Stimulated activated CD8-positive, alpha-beta memory T cell treated with anti-CD3 and anti-CD28 coated beads, Interleukin-7, amount 100 ng/mL, for 24 hours (primary cell): ENCODE results near the gene HSPA6.
A peak's percentile ranks its signal among the peaks of the same experiment; 100 is the strongest.
"Not testable (repeated sequence)": the region's sequence is repeated elsewhere in the genome, so short reads cannot be mapped to it uniquely, and the experiment has no call there.

Source experiments
- DNase-seq: peaks from one replicate; pipeline ENCODE4 v3.0.0-alpha.2; 2020; ENCODE audit warnings: low read depth

The HSPA6 gene

DNA sequence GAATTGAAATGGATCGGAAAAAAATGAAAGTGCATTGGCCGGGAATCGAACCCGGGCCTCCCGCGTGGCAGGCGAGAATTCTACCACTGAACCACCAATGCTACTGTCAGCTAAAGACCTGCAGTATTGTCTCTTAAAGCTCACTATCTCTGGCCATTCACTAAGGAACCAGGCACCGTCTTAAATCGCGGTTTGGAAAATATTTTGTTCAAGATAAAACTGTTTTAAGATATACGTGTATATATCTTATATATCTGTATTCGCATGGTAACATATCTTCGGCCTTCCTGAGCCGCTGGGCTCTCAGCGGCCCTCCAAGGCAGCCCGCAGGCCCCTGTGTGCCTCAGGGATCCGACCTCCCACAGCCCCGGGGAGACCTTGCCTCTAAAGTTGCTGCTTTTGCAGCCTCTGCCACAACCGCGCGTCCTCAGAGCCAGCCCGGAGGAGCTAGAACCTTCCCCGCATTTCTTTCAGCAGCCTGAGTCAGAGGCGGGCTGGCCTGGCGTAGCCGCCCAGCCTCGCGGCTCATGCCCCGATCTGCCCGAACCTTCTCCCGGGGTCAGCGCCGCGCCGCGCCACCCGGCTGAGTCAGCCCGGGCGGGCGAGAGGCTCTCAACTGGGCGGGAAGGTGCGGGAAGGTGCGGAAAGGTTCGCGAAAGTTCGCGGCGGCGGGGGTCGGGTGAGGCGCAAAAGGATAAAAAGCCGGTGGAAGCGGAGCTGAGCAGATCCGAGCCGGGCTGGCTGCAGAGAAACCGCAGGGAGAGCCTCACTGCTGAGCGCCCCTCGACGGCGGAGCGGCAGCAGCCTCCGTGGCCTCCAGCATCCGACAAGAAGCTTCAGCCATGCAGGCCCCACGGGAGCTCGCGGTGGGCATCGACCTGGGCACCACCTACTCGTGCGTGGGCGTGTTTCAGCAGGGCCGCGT is at the start of gene HSPA6:
Gene HSPA6 (plus strand): TSS at position 724 of the 925 bp plus-strand sequence. CDS start 119 bp downstream, at position 843.
- peak; percentile 73 for DNase-seq

DNA sequence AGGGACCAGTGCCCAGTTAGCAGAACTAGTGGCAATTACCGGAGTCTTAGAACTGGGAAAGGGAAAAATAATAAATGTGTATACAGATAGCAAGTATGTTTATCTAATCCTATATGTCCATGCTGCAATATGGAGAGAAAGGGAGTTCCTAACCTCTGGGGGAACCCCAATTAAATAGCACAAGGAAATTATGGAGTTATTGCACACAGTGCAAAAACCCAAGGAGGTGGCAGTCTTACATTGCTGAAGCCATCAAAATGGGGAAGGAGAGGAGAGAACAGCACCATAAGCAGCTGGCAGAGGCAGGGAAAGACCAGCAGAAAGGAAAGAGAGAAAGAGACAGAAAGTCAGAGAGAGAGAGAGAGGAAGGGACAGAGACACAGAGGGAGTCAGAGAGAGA is 46.6 kb upstream of the HSPA6 start:
- not testable (repeated sequence) for DNase-seq

GRCh38 chr1:161478985-161479384 is 45.4 kb upstream of the HSPA6 start:
- no peak for DNase-seq

- DNase-seq = no peak
Measured at GRCh38 chr1:161480381-161481035, 43.8 kb upstream of the HSPA6 start.

DNA sequence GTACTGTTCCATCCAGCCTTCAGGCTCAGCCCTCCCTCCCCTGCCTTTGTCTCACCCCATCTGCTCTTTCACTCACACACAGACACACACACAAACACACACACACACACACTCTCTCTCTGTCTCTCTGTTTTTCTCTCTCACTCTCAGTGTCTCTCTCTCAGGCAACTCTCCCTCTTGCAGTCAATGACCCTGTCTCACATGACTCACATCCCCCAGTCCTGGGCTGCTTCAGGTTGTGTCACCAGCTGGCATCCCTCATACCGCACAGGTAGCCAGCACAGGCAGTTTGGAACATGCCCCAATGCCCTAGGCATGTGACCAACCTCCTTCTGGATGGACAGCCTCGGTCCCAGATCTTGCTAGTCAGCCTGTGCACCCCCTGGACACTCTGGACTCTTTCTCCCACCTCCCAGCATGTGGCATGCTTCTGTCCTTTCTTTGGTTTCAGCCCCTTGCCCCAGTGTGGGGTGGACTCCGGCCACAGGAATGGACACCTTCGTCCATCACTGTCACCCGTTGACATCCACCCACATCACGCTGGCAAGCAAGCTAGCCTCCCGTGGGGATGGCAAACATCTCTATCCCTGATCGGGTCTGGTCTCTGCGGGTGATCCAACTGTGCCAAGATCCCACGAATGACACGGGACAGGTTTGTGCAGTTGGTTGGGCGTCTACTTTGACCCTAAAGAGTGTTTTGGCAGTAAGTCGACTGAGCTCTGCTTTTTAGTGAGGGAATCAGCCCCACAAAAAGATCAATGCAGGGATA is 42.5 kb upstream of the HSPA6 start:
- DNase-seq = no peak

DNA sequence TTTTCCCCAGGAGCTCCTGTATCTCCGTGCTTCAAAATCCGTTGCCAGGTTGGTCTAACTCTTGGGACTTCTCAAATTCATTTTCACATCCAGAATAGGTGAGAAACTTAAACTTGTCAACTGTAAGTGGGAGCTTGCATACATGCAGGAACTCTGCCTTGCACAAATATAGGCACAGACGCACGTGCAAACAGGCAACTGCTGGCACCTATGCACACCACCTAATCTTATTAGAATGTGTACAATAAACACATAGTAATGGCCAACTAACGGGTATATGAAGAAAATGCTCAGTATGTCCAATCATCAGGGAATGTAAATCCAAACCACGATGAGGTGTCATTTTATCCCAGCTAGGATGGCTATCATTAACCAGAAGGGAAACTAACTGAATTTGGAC is 41.7 kb upstream of the HSPA6 start:
- no peak for DNase-seq

DNA sequence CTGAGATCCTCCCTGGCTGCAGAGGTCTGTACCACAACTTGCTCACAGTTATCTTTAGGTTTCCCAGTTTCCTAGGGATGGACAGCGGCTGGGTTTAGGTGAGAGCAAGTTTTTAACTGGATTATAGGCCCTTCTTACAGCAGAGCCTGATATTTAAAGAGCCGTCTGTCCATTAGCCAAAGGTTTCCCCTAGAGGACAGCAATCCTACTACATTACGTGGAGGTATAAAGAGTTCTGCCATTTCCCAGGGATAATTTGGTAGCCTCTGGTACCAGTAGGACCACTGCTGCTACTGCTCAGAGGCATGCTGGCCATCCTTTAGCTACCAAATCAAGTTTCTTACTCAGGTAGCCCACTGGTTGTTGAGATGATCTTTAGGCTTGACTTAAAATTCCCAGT is 41.0 kb upstream of the HSPA6 start:
- no peak for DNase-seq

DNA sequence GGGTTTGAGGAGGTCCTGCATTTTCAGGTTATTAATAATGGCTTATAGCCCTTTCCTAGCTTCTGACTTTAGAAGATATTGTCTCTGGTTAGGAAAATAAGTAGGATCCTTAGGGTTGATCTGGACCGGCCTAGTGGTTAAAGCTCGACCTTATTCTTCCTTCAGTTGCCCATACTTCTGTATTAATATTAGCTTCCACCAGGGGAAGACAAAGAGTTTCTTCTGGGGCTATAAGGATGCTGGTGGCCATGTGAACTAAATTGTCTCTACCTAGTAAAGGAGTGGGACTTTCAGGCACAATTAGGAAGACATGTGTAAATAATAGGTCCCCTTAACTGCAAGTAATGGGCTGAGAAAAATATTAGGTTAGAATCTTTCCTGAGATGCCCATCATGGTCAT is 39.7 kb upstream of the HSPA6 start:
- DNase-seq = no peak

DNA sequence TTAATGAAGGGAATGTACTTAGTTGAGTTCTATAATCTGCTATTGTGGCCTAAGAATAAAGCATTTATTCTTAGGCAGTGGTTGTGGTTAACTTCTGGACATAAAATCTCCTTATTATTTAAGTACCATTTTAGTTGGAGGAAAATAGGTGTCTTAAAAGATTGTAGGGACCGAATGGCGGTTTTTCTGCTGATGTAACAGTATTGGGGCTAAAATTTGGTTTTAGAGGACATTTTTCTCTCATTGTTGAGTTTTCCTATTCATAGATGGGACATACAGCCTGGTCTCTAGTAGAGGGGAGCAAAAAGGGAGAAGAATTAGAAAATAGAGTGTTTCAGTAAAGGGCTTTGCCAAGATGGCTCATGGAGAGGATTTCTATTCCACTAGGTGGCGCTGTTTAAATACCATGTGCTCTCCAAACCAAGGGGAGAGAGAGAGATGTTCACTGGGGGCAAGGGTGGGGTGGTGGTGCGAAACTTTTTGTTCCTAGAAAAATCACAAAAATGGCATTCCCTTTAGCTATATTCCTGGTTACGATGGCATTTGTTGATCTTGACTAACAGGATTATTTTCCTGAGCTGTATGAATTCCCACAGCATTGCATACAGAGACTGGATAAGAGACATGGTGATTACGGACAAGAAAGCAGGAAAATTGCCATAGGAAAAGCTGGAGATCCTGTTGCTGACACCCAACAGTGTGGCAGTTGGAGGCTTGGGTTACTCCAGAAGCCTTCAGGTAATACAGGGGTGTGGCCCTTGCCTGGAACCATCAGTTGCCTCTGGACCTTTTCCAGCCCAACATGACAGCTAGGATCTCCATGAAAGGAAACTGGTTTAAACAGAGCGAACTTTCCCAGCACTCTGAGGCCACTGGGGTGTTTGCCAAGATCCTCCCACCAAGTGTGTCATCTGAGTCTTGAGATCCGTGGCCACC is 37.3 kb upstream of the HSPA6 start:
- no peak for DNase-seq

DNA sequence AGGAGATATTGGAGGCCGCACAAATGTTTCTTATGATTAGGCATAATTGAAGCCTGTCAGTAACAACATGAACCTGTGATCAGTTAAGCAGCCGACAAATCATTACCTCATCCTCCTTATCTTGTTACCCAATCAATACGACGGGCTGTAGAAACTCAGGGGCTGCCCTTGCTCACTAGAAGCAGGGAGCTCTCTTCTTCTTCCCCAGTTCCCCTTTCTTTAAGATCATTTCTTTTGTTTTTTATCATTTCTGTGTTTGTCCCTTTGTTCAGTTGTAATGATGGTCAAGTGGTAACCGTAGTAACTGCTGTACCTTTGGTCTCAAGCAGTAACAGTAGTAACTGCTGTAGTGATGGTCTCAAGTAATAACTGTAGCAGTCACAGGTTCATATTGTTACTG is 32.9 kb upstream of the HSPA6 start:
- DNase-seq = no peak

- DNase-seq = no peak
Measured at GRCh38 chr1:161492827-161493226, 31.5 kb upstream of the HSPA6 start.

- DNase-seq = no peak
Measured at GRCh38 chr1:161494091-161494735, 30.1 kb upstream of the HSPA6 start.

DNA sequence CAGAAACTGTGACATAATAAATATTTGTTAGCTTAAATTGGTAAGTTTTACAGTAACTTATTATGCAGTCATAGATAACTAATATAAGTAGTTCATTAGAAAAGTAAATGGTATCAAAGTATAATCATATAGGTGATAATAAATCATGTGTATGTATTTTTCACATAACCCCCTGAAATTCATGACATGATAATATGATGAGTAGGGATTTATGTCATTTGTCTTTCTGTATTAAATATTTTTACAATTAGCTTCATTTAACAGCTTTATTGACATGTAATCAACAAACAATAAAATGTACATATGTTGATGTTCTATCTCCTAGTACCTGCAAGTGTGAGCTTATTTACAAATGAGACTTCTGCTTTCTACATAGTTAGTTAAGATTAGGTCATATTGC is 28.9 kb upstream of the HSPA6 start:
- no peak for DNase-seq

DNA sequence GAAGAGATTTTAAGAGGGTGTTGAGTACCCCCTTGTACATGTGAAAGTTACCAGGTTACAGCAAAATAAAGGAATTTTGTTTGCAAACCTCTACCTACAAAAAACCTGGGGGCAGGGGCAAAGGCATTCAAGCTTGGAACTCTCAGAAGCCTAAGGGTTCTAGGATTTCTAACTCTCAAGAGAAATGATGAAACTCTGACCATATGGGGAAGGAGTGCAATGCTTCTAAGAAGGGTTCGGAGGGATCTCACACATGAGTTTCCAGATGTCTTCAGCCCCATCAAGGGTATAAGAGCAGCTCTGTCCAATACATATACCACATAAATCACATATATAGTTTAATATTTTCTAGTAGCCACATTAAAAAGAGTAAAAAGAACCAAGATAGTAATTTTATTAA is 26.4 kb upstream of the HSPA6 start:
- no peak for DNase-seq

DNA sequence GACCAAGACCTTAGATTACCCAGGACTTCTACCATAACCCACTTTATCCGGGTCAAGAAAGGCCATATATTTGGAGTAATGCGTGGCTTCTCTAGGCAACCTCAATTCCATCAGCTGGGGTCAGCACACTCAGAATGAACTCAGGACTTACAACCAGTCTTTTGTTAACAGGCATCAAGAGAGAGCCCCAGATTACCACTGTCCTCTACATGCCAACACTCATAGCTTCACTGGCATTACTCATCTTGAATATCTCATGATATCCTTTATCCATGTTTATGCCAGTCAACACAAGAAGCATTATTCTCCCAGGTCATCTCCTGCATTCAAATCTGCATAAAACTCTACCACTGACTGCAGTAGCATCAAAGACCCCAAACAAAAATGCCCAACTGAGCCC is 25.7 kb upstream of the HSPA6 start:
- no peak for DNase-seq

DNA sequence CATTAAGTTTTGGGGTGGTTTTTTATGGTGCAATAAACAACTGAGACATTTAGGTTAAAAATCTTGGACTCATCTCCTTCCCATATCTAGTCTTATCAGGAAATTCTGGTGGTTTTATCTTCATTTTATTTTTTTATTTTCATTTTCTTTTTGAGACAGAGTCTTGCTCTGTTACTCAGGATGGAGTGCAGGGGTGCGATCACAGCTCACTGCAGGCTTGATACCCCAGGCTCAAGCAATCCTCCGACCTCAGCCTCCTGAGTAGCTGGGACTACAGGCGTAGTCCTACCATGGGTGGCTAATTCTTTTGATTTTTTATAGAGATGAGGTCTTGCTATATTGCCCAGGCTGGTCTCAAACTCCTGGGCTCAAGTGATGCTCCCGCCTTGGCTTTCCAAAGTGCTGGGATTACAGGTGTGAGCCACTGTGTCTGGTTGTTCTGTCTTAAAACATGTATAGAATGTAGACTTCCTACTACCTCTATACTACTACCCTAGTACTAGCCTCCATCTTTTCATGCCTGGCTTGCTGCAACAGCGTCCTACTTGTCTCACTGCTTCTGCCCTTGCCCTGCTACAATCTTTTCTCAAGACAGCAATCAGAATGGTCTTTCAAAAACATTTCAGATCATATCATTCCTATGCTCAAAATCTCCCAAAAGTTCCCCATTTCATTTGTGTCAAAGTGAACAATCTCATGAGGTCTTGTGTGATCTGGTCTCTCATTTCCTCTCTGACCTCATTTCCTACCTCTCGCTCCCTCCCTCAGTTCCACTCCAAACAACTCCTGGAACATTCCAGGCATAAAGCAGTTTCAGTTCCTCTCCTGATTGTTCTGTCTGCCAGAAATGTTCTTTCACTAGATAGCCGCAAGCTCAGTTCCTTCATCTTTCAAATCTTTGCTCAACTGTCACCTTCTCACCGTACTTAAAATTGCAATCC is 25.0 kb upstream of the HSPA6 start:
- DNase-seq = no peak

- DNase-seq = no peak
Measured at GRCh38 chr1:161501234-161501633, 23.1 kb upstream of the HSPA6 start.

DNA sequence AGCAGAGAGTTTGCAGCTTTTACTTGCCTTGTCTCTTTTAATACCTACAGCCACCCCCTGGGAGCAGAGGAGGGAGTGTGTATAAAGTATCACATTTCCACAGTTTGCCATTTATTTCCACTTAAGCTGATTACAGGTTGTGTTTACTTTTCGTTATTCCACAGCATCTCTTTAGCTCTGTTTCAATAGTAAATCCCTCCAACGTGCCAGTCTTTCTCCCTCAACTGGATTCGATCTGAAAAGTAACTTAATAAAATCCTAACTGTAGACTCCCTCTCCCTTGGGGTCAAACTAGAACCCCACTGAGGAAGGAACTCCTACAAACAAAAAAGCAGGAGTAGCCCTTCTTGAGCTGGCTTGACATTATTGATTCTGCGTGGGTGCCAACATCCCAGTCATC is 22.2 kb upstream of the HSPA6 start:
- no peak for DNase-seq

DNA sequence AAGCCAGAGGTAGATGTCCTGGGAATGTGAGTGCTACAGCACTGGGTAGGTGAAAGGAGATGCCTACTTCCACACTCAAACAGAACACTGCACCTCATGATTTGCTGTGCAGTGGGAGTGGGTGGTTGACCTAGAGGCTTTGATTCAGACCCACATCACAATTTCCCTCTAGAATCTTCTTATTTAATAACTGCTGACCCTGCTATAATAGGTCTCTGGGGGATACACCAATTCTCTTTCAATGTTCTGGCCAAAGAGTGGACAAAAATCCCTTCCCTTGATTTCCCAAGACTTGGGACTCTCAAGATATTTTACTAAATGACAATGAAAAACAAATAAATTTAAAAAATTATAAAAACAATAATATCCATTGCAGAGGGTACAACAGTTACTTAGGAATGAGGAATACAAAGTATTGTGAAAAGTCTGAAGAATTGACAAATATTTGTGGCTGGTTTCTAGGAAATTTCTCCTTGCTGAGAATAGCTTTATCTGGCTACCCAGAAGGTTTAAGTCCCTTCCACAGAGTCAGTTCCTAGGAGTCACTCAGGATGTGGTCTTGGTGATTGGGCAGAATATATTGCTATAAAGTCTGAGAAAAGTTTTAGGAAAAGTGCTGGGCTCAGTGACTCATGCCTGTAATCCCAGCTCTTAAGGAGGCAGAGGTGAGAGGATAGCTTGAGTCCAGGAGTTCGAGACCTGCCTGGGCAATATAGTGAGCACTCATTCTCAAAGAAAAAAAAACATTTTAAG is 21.5 kb upstream of the HSPA6 start:
- DNase-seq = no peak
